Posterior cingulate gyrus (tissue), 11 donors: ENCODE data around the gene ZNF716.
"Not testable (repeated sequence)": the region's sequence is repeated elsewhere in the genome, so short reads cannot be mapped to it uniquely, and the experiment has no call there.

Experiments
- DNase-seq, 10 donors: peaks; one replicate each; pipeline versions ENCODE4 v3.0.0 to v3.0.0-alpha.2; 2020 to 2021; ENCODE audit warnings: mixed read lengths in 3 of 10
- intact Hi-C: fragments of 100-400 bp; cut with DNase I; formaldehyde crosslinking; loops from one replicate; pipeline ENCODE4 v1.15.1; 2023

Gene ZNF716

DNA sequence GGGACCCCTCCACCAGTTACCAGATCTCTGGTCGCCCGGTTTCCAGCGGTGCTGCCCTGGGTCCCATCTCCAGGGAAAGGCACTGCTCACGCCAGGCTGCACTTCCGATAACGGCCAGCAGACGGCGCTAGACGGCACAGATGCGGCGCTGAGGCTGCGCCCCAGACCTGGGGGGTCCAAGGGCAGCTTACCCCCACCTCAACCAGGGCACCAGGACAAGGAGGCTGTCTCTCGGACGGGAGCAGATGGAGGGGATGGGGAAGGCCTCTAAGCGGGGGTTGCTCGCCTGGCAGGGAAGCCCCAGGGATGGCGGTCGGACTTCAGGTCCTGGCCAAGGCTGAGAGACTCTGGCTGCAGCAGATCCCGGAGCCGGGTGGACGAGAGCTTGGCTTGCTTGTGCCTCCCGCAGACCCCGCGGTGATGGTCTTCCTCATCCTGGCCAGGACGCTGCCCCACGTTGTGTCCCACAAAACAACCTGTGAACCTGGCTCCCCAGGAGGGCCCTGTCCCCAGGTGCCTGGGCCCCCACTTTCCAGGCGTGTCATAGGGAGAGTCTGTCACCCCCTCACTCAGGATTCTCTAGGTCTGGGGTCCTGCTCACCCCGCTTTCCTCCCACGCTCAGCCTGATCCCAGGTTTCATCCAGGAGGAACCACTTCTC, 23.9 kb upstream of the ZNF716 start:
- no peak for DNase-seq
- intact Hi-C loops: no loop called here

- intact Hi-C loops: no loop called here
These were observed 23.4 kb upstream of the ZNF716 start for GRCh38 chr7:57426629-57427003.

DNA sequence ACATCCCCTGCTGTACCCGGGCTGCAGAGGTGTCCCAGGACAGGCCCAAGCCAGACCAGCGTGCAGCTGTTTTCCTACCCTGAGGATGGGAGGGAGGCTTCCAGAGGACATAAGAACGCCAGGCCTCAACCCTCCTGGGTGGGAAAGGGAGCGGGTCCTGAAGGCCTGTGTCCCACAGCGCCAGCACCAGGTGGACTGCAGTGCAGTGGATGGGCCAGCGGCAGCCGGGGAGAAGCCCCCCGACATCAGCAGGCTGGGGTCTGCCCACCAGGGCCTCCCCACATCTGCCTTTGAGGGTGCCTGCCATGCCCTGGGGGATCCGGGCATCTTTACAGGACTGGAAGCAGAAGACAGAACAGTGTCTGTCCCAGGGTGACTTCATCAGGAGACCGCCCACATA, 22.8 kb upstream of the ZNF716 start:
- intact Hi-C loops: no loop called here
- DNase-seq: no peak

More at GRCh38 chr7:57426629-57427003, 23.4 kb upstream of the ZNF716 start:
- no peak for DNase-seq

- intact Hi-C loops: no loop called here
- no peak for DNase-seq
These were observed 22.4 kb upstream of the ZNF716 start for GRCh38 chr7:57427594-57427993.

DNA sequence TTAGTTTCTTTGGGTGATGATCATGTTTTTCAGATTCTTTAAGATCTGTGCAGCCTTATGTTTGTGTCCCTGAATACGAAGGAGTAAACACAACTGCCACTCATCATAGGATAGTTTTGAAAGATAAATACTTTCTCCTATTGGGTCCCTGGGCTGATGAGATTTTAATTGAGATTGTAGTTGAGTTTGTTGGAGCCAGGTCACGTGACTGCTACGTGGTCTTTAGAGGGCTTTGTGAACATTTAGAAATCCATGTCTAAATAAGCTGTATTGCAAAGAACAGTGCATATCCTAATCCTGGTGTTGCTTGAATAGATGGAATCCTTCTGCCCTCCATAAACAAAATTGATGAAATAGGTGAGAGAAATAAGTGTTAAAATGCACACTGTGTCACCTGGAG, 17.4 kb upstream of the ZNF716 start:
- no peak for DNase-seq

GRCh38 chr7:57437581-57437980, 12.4 kb upstream of the ZNF716 start:
- DNase-seq: no peak
- intact Hi-C loops: no loop called here

More for the DNA sequence above, 17.4 kb upstream of the ZNF716 start:
- intact Hi-C loops: no loop called here

DNA sequence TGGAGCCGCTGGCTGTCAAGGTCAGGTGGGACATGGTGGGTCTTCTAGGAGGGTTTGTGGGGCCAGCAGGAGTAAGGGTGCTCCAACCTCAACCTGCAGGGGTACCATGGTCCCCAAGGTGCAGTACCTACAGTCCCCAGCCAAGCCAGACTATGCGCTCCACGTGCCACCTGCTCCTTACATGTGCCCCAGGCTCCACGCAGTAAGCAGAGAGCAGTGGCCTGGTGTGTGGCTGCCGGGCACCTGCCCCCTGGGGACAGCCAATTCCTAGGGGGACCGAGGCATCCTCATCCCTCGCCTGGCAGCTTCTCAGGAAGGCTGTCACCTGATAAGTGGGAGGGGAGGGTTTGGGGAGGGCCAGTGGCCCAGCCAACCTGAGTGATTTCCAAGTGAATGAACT, 11.7 kb upstream of the ZNF716 start:
- DNase-seq: no peak
- intact Hi-C loops: no loop called here

GRCh38 chr7:57443567-57443966, 6.4 kb upstream of the ZNF716 start:
- no peak for DNase-seq
- intact Hi-C loops: no loop called here

DNA sequence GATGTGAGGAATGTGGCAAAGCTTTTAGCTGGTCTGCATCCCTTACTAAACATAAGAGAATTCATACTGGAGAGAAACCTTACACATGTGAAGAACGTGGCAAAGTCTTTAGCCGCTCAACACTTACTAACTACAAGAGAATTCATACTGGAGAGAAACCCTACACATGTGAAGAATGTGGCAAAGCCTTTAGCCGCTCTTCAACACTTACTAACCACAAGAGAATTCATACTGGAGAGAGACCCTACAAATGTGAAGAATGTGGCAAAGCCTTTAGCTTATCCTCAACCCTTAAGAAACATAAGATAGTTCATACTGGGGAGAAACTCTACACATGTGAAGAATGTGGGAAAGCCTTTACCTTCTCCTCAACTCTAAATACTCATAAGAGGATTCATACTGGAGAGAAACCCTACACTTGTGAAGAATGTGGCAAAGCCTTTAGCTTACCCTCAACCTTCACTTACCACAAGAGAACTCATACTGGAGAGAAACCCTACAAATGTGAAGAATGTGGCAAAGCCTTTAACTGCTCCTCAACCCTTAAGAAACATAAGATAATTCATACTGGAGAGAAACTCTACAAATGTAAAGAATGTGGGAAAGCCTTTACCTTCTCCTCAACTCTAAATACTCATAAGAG, 19.3 kb downstream of the ZNF716 start:
- intact Hi-C loops, DNase-seq: not testable (repeated sequence)

- DNase-seq, intact Hi-C loops: not testable (repeated sequence)
These were observed 30.3 kb downstream of the ZNF716 start for GRCh38 chr7:57480304-57480703.

GRCh38 chr7:57485022-57485421, 35.0 kb downstream of the ZNF716 start:
- peak in 2 of 10 donors; percentile 61 to 75 for DNase-seq
- intact Hi-C loops: not testable (repeated sequence)

DNA sequence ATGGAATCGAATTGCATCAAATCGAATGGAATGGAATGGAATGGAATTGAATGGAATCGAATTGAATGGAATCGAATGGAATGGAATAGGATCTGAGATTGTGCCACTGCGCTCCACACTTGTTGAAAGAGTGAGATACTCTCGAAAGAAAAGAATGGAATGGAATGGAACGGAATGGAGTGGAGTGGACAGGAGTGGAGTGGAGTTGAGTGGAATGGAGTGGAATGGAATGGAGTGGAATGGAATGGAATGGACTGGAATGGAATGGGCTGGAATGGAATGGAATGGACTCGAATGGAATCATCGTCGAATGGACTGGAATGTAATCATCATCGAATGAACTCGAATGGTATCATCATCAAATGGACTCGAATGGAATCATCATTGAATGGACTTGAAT, 38.0 kb downstream of the ZNF716 start:
- intact Hi-C loops: no loop called here
- no peak for DNase-seq

- DNase-seq, intact Hi-C loops: not testable (repeated sequence)
These were observed 45.1 kb downstream of the ZNF716 start for GRCh38 chr7:57495111-57495510.

DNA sequence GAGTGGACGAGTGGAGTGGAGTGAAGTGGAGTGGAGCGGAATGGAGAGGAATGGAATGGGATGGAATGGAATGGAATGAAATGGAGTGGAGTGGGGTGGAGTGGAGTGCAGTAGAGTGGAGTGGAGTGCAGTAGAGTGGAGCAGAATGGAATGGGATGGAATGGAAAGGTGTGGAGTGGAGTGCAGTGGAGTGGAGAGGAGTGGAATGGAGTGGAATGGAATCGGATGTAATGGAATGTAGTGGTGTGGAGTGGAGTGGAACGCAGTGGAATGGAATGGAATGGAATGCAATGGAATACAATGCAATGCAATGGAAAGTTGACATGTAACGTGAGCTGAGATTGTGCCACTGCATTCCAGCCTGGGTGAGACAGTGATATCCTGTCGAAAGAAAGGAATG, 46.4 kb downstream of the ZNF716 start:
- intact Hi-C loops: no loop called here
- no peak for DNase-seq

- intact Hi-C loops: no loop called here
- DNase-seq: no peak
These were observed 55.2 kb downstream of the ZNF716 start for GRCh38 chr7:57505176-57505575.
